ENCODE results near the gene USP3.

GRCh38 chr15:63506537-63507035, 2.2 kb downstream of the USP3 start:
- TF ChIP-seq CTCF (IDR thresholded peaks at IDR 0.05) (no peak), POLR2A (IDR thresholded peaks at IDR 0.05) (no peak)

Data from body of pancreas (tissue), 4 donors.